Nucleus accumbens (tissue), 56 donors: ENCODE results near the gene ATP9B.

Experiments used
- DNase-seq, 56 donors: peaks; one replicate each; lab custom pipeline; 2025; lab: John Stamatoyannopoulos, UW

The ATP9B gene

DNA sequence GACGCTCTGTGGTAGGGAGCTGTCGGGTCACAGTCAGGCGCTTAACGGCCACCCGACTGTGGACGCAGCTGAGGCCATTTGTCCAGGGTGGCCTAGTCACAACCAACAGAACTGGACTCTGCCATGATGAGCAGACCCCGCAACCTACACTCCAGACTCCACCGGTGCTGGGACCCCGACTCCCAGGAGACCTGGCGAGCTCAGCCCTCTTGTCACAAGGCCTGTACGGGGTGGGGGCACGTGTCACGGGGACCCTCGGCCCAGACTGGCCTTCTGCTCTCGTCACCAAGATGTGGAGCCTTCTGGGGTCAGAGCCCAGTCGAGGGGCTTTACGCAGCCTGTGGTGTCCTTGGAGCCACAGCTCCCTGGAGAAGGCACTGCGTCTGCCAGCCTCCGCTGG lies 349.0 kb downstream of the ATP9B start:
- DNase-seq = no peak

DNA sequence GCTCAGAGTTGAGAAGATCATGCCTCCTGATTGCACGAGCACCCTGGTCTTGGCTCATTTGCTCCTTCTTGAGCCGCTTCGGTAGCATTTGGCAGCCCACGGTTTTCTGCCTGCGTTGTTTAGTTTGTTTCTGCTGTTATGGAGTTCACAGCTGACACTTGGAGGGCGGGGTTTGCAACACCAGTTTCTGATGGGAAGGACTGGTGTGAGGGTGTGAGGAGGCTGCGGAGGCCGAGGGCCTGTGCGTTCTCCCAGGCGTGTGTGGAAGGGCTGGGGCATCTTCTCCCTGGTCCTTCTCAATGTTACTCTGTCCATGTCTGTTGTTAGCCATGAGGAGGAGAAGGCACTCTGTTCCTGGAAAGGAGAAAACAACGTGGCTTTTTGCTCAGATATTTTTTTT lies 349.4 kb downstream of the ATP9B start:
- DNase-seq = no peak

DNA sequence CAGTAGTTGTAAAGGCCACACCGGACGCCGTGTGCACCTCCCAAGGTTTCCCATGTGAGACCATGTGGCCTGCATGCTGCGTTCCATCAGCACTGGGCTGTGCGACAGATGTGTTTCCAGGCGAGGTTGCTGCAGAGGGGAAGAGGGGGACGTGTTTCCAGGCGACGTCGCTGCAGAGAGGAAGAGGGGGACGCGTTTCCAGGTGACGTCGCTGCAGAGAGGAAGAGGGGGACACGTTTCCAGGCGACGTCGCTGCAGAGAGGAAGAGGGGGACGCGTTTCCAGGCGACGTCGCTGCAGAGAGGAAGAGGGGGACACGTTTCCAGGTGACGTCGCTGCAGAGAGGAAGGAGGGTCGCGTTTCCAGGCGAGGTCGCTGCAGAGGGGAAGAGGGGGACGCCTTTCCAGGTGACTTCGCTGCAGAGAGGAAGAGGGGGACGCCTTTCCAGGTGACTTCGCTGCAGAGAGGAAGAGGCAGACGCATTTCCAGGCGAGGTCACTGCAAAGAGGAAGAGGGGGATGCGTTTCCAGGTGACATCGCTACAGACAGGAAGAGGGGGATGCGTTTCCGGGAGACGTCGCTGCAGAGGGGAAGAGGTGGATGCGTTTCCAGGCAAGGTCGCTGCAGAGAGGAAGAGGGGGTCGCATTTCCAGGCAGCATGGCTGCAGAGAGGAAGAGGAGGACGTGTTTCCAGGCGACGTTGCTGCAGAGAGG lies 351.0 kb downstream of the ATP9B start:
- no peak for DNase-seq

DNA sequence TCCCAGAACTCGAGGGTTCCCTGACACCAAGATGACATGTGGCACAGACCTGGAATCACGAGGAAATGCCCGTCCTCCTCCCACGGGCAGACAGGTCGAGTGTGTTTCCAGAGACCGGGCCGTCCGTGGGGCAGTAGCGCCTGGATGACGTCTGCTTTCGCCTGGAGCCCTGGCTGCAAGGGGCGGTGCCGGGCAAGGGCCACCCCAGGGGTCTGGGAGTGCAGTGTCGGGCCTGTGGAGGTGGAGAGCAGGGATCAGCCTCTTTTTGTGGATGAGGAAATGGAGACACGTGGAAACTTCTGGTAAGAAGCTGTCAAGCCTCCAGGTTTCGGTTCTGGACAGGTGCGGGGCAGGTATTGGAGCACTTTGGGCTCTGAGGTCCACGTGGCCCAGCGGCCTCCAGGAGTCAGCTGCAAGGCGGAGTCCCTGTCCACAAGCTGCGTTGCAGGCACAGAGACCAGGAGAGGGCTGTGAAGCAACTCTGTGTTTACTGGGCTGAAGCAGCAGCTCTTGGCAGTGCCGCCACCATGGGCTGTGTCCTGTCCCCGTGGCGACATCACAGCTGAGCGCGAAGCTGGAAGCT lies 352.2 kb downstream of the ATP9B start:
- DNase-seq = no peak

DNA sequence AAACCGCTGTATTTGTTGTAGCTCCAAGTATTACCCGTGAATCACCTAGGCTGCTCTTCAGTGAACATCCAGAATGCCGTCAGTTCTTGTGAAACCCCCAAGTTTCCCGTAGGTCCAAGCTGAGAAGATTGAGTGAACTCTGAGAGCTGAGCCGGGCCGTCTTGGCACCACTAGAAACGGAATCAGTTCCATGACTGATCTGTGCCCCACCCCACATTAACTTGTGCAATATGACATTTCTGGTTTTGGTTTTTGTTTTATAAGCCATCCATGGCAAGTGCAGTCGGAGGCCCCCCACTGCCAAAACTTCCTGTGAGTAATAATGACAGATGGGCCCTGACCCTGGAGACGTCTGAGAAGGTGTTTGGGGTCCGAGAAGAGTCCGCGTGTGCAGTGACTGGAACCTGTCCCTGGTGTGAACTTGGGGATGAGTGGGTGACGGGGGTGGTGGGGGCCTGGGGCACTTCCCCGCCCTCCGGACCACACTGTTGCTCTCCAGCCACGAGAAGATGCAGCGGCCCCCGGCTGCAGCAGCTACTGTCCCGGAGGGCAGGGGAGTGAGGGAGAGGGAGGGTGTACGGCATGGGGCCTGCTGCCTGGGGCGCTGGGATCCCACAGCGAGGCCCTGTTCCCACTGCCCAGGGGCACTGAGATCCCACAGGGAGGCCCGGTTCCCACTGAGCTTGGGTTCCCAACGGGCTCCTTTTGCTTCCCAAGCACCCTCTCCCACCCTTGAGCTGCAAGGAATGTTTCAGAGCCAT lies 353.0 kb downstream of the ATP9B start:
- no peak for DNase-seq

DNA sequence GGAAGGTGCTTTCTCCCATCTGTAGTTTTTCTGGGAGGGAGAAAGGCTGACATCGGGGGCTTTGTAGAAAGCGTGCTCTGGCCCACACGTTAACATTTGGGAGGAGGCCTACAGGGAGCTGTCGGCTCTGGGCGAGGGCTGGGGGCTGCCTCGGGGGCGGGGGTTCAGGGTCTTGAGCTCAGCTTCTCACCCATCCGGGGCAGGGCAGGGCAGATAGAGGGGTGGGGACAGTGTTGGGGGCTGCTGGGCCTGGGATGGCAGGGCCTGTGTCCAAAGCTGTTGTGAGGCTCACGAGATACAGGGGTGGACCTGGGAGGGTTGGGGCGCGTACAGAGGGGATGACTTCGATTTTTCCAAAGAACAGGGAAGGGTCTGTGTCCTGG lies 353.6 kb downstream of the ATP9B start:
- DNase-seq = no peak

DNA sequence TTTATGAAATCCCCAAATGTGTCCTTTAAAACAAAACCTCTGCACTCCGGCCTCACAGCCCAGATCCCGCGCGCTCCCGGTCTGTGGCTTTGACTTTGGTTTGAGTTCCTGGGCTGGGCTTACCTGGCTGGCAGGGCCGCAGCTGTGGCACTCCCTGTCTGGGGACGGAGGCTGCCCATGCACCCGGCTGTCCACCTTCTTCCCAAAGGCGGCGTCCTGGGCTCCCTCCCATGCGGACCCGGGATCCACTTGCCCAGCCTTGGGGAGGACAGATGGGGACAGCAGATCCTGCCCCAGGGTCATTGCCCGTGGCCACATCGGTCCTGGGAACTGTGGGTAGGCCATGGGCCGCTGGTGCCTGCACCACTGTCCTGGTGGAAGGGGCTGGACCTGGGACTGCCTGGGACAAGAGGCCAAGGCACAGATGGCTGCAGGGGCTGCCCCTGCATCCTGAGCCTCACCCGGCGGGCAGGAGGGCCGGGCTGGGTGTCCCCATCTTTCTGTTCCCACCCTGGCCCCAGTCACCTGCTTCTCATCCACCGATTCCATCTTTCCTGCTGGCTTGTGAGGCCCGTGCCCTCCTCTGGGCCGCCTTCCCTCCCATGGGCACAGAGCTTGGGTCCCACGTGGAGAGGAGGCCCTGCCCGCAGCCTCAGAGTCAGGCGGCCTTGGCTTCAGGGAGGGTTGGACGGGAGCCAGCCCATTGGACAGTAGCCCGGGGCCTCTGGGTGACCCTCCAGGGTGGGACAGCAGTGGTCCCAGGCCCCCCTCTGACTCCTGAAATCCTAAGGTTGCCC lies 354.2 kb downstream of the ATP9B start:
- DNase-seq = no peak

DNA sequence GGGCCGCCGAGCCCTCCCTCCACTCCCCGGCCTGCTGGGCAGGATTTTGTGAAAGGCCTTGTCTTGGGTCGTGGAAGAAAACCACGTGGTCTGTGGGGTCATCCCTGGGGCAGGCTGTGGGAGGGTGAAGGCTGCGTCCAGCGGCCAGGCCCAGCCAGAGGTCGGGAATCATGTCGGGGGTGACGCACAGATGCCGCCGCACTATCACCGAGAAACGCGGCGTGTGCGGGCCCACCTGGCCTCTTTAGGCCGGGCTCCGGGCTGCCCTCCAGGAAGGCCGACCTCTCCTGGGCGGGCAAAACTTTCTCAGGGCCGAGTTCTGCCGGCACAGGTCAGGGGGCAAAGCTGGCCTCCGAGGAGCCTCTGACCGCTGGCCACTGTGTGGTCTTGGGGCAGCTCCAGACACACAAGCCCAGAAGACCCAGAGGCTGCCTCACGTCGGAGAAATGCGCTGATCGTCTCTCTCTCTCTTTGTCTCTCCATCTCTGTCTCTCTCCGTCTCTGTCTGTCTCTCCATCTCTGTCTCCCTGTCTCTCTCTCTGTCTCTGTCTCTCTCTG lies 354.9 kb downstream of the ATP9B start:
- no peak for DNase-seq

DNA sequence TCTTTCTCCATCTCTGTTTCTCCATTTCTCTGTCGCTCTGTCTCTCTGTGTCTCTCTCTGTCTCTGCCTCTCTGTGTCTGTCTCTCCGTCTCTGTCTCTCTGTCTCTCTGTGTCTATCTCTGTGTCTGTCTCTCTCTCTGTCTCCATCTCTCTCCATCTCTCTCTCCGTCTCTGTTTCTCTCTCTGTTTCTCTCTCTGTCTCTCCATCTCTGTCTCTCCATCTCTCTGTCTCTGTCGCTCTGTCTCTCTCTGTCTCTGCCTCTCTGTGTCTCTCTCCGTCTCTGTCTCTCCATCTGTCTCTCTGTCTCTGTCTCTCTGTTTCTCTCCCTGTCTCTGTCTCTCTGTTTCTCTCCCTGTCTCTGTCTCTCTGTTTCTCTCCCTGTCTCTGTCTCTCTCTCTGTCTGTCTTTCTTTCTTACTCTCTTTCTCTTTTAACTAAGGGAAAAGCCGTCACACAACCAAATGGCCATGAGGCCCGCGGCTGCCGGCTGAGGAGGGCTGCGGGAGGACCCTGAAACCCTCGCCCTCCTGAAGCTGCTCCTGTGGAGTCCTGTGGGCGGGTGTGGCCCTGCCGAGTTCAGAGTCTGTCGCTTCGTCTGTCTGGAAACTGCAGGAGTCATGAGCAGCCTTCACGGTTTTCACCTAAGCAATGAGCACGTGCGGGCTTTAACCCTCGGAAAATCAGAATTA lies 355.8 kb downstream of the ATP9B start:
- DNase-seq = no peak

DNA sequence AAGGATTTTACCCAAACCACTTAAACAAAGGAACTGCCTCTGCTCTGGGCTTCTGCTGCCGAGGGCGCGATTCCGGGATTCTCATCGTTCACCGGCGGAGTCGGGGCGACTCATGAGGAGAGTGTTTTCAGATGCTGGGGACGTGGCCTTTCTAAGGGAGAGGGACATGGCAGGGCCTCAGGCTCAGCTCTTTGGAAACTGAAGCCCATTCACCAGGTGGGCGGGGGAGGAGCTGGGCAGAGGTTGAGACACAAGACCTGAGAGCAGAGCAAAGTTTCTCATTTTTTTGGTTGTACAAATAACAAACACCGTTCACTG lies 356.3 kb downstream of the ATP9B start:
- DNase-seq = no peak

DNA sequence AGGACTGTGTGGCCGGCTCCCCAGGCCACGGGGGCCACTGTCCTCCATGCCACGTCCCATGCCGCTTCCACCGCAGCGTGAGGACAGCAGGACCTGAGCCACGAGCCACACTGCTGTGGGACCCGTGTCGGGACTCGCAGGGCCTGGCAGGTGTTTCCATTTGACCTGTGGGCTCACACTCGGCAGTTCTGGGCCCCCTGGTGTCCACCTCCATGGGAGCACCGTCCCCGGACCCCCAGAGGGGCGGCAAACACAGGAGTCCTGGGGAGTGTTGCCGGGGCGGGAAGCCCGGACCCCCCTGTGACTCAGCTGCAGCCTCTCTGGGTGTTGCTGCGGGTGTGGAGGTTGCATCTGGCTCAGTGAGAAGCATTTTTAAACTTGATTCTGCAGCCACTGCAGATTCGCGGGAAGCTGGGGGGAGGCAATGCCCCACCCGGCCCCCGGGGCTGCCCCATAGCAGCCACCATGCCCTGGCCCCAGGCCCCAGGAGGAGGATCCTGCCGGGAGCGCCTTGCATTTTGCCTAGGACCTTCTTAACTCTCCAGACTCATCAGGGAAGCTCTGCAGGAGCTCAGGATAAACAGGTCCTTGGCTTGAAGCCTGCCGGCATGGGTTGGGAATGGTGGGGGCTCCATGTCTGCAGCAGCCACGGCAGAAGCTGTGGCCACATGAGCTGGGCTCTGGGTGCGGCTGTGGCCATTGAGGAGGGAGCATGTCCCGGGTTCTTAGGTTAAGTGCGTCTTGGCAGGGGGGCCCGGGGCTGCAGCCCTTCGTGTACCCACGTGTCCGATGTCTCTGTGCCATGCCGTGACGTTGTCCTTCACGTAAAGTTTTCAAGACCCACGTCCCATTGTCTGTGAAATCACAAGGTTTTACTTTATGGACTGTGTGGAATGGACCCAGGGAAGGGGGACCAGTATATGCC lies 357.4 kb downstream of the ATP9B start:
- DNase-seq = no peak

DNA sequence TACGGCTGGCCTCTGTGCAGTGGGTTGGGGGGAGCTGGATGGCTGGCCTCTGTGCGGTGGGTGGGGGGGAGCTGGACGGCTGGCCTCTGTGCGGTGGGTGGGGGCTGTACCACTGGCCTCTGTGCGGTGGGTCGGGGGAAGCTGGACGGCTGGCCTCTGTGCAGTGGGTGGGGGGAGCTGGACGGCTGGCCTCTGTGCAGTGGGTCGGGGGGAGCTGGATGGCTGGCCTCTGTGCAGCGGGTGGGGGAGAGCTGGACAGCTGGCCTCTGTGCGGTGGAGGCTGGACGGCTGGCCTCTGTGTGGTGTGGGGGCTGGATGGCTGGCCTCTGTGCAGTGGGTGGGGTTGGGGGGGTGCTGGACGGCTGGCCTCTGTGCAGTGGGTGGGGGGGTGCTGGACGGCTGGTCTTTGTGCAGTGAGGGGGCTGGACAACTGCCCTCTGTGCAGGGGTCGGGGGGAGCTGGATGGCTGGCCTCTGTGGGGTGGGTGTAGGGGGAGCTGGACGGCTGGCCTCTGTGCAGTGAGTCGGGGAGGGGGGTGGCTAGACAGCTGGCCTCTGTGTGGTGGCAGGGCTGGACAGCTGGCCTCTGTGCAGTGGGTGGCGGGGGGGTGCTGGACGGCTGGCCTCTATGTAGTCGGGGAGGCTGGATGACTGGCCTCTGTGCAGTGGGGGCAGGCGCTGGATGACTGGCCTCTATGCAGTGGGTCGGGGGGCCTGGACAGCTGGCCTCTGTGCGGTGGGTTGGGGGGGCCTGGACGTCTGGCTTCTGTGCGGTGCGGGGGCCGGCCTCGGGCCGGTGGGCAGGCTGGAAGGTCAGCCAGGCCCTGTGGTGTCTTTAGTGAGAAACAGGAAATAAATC lies 358.4 kb downstream of the ATP9B start:
- no peak for DNase-seq
